Endodermal cell (in vitro differentiated cells): Measurements from ENCODE around the gene ARAP2. TPM values are rescaled to one million over a fixed set of nuclear protein-coding genes. Genes with fewer than 3 reads are reported as not detected.
"Not testable (repeated sequence)": the region's sequence is repeated elsewhere in the genome, so short reads cannot be mapped to it uniquely, and the experiment has no call there.

Experiments
- DNase-seq: peaks from one replicate; pipeline ENCODE4 v3.0.0-alpha.2; 2017
- H3K27ac ChIP-seq: 2 replicates; pipeline ENCODE4 v1.5.1; 2013; ENCODE audit warnings: mild to moderate bottlenecking, low read depth, low read length, moderate library complexity
- H3K27me3 ChIP-seq: 2 replicates; pipeline ENCODE4 v1.6.1; 2013; ENCODE audit warnings: mild to moderate bottlenecking, low read length, moderate library complexity; ENCODE audit not compliant: insufficient read depth, control insufficient read depth, poor library complexity, severe bottlenecking
- H3K36me3 ChIP-seq: 2 replicates; pipeline ENCODE4 v1.7.0; 2013; ENCODE audit warnings: mild to moderate bottlenecking, low read length, moderate library complexity; ENCODE audit not compliant: control insufficient read depth, insufficient read depth
- H3K4me1 ChIP-seq: one replicate; pipeline ENCODE4 v1.7.0; 2013; ENCODE audit warnings: low read length; ENCODE audit not compliant: control insufficient read depth, insufficient read depth
- H3K4me3 ChIP-seq: 2 replicates; pipeline ENCODE4 v1.5.1; 2013; ENCODE audit warnings: mild to moderate bottlenecking, low read length, moderate library complexity
- H3K9ac ChIP-seq: 2 replicates; pipeline ENCODE4 v1.6.1; 2013; ENCODE audit warnings: mild to moderate bottlenecking, low read length, moderate library complexity; ENCODE audit not compliant: poor library complexity, severe bottlenecking; ENCODE audit errors: extremely low read depth
- H3K9me3 ChIP-seq: 2 replicates; pipeline ENCODE4 v1.6.1; 2013; ENCODE audit warnings: mild to moderate bottlenecking, low read length, moderate library complexity; ENCODE audit not compliant: control insufficient read depth
- H3K27ac Mint-ChIP-seq: 2 replicates; pipeline ENCODE4 v1.8.0; 2020; ENCODE audit warnings: mixed read lengths
- H3K27me3 Mint-ChIP-seq: 2 replicates; pipeline ENCODE4 v1.8.0; 2021; ENCODE audit warnings: mild to moderate bottlenecking, mixed read lengths; ENCODE audit not compliant: insufficient read depth
- H3K36me3 Mint-ChIP-seq: 2 replicates; pipeline ENCODE4 v1.8.0; 2020; ENCODE audit warnings: low read depth, mixed read lengths
- H3K4me1 Mint-ChIP-seq: 2 replicates; pipeline ENCODE4 v1.8.0; 2020; ENCODE audit warnings: mixed read lengths
- H3K4me3 Mint-ChIP-seq: 2 replicates; pipeline ENCODE4 v1.8.0; 2020; ENCODE audit warnings: mild to moderate bottlenecking, moderate library complexity, mixed read lengths
- H3K9me3 Mint-ChIP-seq: 2 replicates; pipeline ENCODE4 v1.8.0; 2020; ENCODE audit warnings: mild to moderate bottlenecking, mixed read lengths
- WGBS, 2 experiments: methylation state at CpG; one replicate each; pipeline versions ENCODE4 v1.1.5 to v1.1.7; 2013; ENCODE audit warnings: missing lambda C conversion rate in 2 of 2, mixed read lengths in 1 of 2; ENCODE audit not compliant: insufficient coverage in 1 of 2, insufficient read length in 1 of 2; 5-methylcytosine and 5-hydroxymethylcytosine counted together
- total RNA-seq, 2 donors: library from RNA; stranded (reverse); fragmentation: NEBNext Ultra II Directional in 1 of 2; extraction: Animal tissue kit (Norgen Biotek cat#: 25700) in 1 of 2; gene quantifications; 2 replicates in 1 of 2; 3 replicates in 1 of 2; pipeline ENCODE4 v1.2.1, GENCODE V29; 2021
- TF ChIP-seq, protein P1 (sequence below): fragments of 200-600 bp; sonication (generic); conservative IDR thresholded peaks from 2 replicates; pipeline ENCODE4 v1.5.0; 2021; ENCODE audit warnings: antibody characterized with exemption, mild to moderate bottlenecking

Gene ARAP2
- total RNA-seq, 2 donors from 2014 or later, result 2.2 to 5.5 TPM

DNA sequence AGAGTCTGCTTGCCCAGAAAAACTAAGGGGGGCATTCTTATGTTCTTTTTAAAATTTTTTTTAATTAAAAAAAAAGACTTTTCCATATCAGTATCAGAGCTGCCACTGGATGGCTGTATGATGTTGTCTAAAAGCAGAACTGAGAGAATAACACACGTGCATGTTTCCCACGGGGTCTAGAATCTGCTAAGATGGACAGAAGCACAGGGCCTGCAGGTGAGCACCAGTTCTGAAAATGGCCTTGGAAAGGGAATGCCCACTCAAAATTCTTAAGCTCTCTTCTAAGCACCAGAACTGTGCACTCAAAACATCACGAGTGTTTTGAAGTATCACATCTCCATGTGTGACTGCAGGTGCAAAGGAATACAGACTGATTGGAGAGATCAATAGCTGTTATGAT is 61.1 kb downstream of the ARAP2 start:
- Histone ChIP-seq H3K27ac (no peak overlapping the region), H3K27me3 (no peaks in the 10 kb centered on the region), H3K4me3 (no peak overlapping the region), H3K9ac (no peak overlapping the region), H3K9me3 (no peaks in the 10 kb centered on the region), H3K4me1 (peaks cover 2% of the 10 kb centered on the region), H3K36me3 (no peaks in the 10 kb centered on the region)
- TF ChIP-seq, protein P1, sequence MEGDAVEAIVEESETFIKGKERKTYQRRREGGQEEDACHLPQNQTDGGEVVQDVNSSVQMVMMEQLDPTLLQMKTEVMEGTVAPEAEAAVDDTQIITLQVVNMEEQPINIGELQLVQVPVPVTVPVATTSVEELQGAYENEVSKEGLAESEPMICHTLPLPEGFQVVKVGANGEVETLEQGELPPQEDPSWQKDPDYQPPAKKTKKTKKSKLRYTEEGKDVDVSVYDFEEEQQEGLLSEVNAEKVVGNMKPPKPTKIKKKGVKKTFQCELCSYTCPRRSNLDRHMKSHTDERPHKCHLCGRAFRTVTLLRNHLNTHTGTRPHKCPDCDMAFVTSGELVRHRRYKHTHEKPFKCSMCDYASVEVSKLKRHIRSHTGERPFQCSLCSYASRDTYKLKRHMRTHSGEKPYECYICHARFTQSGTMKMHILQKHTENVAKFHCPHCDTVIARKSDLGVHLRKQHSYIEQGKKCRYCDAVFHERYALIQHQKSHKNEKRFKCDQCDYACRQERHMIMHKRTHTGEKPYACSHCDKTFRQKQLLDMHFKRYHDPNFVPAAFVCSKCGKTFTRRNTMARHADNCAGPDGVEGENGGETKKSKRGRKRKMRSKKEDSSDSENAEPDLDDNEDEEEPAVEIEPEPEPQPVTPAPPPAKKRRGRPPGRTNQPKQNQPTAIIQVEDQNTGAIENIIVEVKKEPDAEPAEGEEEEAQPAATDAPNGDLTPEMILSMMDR, result no peak
- 86 to 100% methylated on average over 2 to 3 of the region's 3 CpGs for WGBS, 2 experiments
- DNase-seq, result no peak
- H3K9me3 Mint-ChIP-seq, result no peaks in the 10 kb centered on the region
- no peak overlapping the region for H3K4me3 Mint-ChIP-seq
- no peak overlapping the region for H3K27ac Mint-ChIP-seq
- no peaks in the 10 kb centered on the region for H3K27me3 Mint-ChIP-seq
- H3K4me1 Mint-ChIP-seq, result peaks cover 14% of the 10 kb centered on the region
- H3K36me3 Mint-ChIP-seq, result no peaks in the 10 kb centered on the region

DNA sequence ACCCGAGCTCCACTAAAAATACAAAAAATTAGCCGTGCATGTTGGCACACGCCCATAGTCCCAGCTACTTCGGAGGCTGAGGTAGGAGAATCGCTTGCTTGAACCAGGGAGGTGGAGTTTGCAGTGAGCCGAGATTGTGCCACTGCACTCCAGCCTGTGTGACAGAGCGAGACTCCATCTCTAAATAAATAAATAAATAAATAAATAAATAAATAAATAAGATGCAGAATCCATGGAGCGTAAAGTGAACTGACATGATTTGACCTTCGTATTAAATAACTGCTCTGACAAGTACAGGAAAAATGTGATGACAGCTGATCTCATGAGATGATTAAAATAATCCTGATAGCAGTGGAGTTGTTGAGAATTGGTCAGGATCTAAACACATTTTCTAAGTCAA is 62.0 kb downstream of the ARAP2 start:
- H3K9me3 Mint-ChIP-seq, H3K4me3 ChIP-seq, H3K9ac ChIP-seq, H3K27me3 Mint-ChIP-seq, DNase-seq, H3K36me3 Mint-ChIP-seq, H3K36me3 ChIP-seq, H3K27ac ChIP-seq, H3K27ac Mint-ChIP-seq, H3K4me3 Mint-ChIP-seq, H3K9me3 ChIP-seq, H3K27me3 ChIP-seq, H3K4me1 ChIP-seq: not testable (repeated sequence)
- WGBS, 2 experiments, result 99% methylated on average over 7 to 8 of the region's 9 CpGs
- peaks cover 14% of the 10 kb centered on the region for H3K4me1 Mint-ChIP-seq

DNA sequence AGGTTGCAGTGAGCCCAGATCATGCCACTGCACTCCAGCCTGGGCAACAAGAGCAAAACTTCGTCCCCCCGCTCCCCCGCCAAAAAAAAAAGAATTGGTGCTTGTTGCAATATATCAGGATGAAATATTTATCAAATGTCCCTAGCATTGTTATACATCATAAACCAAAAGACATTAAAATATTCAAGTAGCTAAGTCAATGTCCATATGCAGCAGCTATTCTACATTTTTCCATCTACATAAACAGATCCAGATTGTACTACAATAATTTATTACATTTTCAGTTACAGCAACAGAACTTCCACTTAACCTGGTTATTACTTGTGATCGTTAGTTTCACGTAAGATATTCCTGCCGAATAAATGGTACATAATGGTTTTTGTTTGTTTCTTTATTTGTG is 64.1 kb downstream of the ARAP2 start:
- Histone ChIP-seq H3K9me3 (no peaks in the 10 kb centered on the region), H3K4me1 (peaks cover 2% of the 10 kb centered on the region), H3K27ac (no peak overlapping the region), H3K9ac (no peak overlapping the region), H3K27me3 (no peaks in the 10 kb centered on the region), H3K4me3 (no peak overlapping the region), H3K36me3 (no peaks in the 10 kb centered on the region)
- H3K27ac Mint-ChIP-seq, result no peak overlapping the region
- H3K36me3 Mint-ChIP-seq, result no peaks in the 10 kb centered on the region
- no peak overlapping the region for H3K4me3 Mint-ChIP-seq
- no peaks in the 10 kb centered on the region for H3K27me3 Mint-ChIP-seq
- DNase-seq, result no peak
- WGBS, 2 experiments, result 95 to 100% methylated on average over 2 to 3 of the region's 6 CpGs
- H3K9me3 Mint-ChIP-seq, result no peaks in the 10 kb centered on the region
- H3K4me1 Mint-ChIP-seq, result peaks cover 14% of the 10 kb centered on the region
- TF ChIP-seq, protein P1, result no peak

DNA sequence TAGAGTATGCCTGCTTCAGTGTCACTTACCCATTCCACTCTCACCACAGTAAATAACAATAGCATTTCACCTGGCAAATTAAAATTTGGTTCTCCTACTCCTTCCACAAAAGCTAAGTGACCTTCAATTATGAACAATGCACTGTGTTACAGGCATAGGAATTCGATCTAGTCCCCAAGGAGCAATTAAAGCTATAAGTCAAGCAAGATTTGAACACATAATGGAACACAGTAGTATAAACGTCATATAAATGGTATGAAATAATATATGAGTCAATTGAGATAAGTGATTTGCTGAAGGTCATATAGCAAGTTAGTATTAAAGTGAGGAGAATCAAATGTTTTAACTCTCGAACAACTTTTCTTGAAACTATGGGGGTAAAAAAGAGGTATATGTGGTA is 65.8 kb downstream of the ARAP2 start:
- Mint-ChIP-seq H3K9me3 (no peaks in the 10 kb centered on the region), H3K4me1 (peaks cover 2% of the 10 kb centered on the region), H3K27me3 (no peaks in the 10 kb centered on the region), H3K27ac (no peak overlapping the region), H3K4me3 (no peak overlapping the region), H3K36me3 (no peaks in the 10 kb centered on the region)
- H3K36me3 ChIP-seq, result no peaks in the 10 kb centered on the region
- no peaks in the 10 kb centered on the region for H3K9me3 ChIP-seq
- WGBS, 2 experiments, result 95 to 96% methylated on average over 2 to 3 of the region's 3 CpGs
- no peak overlapping the region for H3K27ac ChIP-seq
- no peak overlapping the region for H3K4me3 ChIP-seq
- TF ChIP-seq, protein P1, result no peak
- H3K27me3 ChIP-seq, result no peaks in the 10 kb centered on the region
- peaks cover 2% of the 10 kb centered on the region for H3K4me1 ChIP-seq
- no peak overlapping the region for H3K9ac ChIP-seq
- no peak for DNase-seq
